ENCODE measurements around the gene LRRC8B.

DNA sequence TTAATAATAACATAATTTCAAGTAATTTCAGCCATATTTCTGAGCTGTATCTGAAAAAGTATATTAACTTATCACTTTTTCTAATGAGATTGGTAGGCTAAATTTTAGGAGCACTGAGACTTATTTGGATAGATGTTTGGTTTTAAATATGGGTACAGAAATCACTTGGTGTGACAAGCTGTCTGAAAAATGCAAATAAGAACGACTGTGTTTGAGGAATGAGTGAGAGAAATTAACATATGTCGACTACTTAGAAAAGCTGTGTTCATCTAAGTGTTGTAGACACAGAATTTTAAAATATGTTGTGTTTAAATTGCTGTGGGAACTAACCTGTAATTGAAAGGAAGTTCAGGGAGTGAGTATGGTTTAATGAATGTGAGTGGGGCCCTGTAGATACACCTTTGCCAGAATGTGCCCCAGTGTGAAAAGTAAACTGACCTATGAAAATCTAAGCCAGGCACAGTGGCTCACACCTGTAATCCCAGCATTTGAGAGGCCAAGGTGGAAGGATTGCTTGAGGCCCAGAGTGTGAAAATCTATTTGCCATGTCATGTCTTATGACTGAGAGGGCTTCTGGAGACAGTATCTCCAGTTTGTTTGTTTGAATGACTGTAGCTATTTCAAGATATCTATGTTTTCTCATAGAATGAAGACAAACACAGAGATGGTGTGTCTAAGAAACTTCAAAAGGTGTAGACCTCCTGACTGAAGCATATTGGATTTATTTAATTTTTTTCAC, 54.5 kb downstream of the LRRC8B start:
- TF ChIP-seq POLR2A (IDR thresholded peaks at IDR 0.05) = no peak
- TF ChIP-seq, protein P1, sequence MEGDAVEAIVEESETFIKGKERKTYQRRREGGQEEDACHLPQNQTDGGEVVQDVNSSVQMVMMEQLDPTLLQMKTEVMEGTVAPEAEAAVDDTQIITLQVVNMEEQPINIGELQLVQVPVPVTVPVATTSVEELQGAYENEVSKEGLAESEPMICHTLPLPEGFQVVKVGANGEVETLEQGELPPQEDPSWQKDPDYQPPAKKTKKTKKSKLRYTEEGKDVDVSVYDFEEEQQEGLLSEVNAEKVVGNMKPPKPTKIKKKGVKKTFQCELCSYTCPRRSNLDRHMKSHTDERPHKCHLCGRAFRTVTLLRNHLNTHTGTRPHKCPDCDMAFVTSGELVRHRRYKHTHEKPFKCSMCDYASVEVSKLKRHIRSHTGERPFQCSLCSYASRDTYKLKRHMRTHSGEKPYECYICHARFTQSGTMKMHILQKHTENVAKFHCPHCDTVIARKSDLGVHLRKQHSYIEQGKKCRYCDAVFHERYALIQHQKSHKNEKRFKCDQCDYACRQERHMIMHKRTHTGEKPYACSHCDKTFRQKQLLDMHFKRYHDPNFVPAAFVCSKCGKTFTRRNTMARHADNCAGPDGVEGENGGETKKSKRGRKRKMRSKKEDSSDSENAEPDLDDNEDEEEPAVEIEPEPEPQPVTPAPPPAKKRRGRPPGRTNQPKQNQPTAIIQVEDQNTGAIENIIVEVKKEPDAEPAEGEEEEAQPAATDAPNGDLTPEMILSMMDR (IDR thresholded peaks at IDR 0.05) = no peak

Measured in testis (tissue), 2 donors.